GM12878 (cell line): ENCODE measurements around the gene SLC39A5.

Experiments used
- CTCF ChIP-seq, 3 experiments: IDR thresholded peaks in 2 of 3; conservative IDR thresholded peaks in 1 of 3; 2 replicates each; pipeline ENCODE4 v1.5.1; 2011; ENCODE audit warnings: low read depth in 3 of 3, low read length in 3 of 3, mild to moderate bottlenecking in 3 of 3, control low read depth in 2 of 3, moderate library complexity in 2 of 3, inconsistent platforms in 1 of 3, mixed read lengths in 1 of 3; ENCODE audit not compliant: control insufficient read depth in 2 of 3, insufficient read depth in 1 of 3; ENCODE audit errors: extremely low read depth in 1 of 3
- EZH2 ChIP-seq: IDR thresholded peaks from 2 replicates; pipeline ENCODE4 v1.6.1; 2012; ENCODE audit warnings: low read depth, mild to moderate bottlenecking, control low read depth, inconsistent platforms, low read length, borderline replicate concordance; ENCODE audit not compliant: control insufficient read depth
- JUND ChIP-seq: IDR thresholded peaks from 2 replicates; pipeline ENCODE4 v1.6.1; 2012; ENCODE audit warnings: low read depth, mild to moderate bottlenecking, low read length, improper control_type of control experiment, moderate library complexity
- MXI1 ChIP-seq: fragments of 150-350 bp; IDR thresholded peaks from 2 replicates; pipeline ENCODE4 v1.6.1; 2011; ENCODE audit warnings: low read depth, mild to moderate bottlenecking, inconsistent platforms, low read length, improper control_type of control experiment
- TF ChIP-seq, protein P1 (sequence below): fragments of 450-650 bp; IDR thresholded peaks from 2 replicates; pipeline ENCODE4 v1.6.1; 2017; ENCODE audit warnings: mild to moderate bottlenecking, moderate library complexity

DNA sequence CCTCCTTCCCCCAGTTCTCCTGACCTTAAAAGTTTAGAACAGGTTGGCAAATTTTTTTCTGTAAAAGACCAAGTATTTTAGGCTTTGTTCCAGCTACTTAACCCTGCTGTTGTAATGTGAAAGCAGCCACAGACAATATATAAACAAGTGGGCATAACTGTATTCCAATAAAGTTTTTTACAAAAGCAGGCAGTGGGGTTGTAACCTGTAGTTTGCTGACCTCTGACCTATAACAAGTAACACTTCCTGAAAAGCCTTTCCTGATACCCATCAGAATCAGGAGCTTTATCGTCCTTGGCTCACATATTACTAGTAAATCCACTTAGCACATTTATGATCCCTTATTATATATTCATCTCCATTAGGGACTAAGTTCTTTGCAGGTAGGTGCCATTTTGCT lies 27.5 kb upstream of the SLC39A5 start:
- TF ChIP-seq, protein P1, sequence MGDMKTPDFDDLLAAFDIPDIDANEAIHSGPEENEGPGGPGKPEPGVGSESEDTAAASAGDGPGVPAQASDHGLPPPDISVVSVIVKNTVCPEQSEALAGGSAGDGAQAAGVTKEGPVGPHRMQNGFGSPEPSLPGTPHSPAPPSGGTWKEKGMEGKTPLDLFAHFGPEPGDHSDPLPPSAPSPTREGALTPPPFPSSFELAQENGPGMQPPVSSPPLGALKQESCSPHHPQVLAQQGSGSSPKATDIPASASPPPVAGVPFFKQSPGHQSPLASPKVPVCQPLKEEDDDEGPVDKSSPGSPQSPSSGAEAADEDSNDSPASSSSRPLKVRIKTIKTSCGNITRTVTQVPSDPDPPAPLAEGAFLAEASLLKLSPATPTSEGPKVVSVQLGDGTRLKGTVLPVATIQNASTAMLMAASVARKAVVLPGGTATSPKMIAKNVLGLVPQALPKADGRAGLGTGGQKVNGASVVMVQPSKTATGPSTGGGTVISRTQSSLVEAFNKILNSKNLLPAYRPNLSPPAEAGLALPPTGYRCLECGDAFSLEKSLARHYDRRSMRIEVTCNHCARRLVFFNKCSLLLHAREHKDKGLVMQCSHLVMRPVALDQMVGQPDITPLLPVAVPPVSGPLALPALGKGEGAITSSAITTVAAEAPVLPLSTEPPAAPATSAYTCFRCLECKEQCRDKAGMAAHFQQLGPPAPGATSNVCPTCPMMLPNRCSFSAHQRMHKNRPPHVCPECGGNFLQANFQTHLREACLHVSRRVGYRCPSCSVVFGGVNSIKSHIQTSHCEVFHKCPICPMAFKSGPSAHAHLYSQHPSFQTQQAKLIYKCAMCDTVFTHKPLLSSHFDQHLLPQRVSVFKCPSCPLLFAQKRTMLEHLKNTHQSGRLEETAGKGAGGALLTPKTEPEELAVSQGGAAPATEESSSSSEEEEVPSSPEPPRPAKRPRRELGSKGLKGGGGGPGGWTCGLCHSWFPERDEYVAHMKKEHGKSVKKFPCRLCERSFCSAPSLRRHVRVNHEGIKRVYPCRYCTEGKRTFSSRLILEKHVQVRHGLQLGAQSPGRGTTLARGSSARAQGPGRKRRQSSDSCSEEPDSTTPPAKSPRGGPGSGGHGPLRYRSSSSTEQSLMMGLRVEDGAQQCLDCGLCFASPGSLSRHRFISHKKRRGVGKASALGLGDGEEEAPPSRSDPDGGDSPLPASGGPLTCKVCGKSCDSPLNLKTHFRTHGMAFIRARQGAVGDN: no peak
- TF ChIP-seq JUND (no peak), EZH2 (no peak), MXI1 (no peak), CTCF (IDR thresholded peaks at IDR 0.05 in 2 of 3, conservative IDR thresholded peaks at IDR 0.05 in 1 of 3; ENCODE audit: control insufficient read depth in 2 of 3, extremely low read depth in 1 of 3, insufficient read depth in 1 of 3, low read depth in 3 of 3, low read length in 3 of 3) (no peak)
